Measurements from ENCODE around the gene CDKN2AIPNL.
A peak's percentile ranks its signal among the peaks of the same experiment; 100 is the strongest.

CDKN2AIPNL gene, protein sequence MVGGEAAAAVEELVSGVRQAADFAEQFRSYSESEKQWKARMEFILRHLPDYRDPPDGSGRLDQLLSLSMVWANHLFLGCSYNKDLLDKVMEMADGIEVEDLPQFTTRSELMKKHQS

DNA sequence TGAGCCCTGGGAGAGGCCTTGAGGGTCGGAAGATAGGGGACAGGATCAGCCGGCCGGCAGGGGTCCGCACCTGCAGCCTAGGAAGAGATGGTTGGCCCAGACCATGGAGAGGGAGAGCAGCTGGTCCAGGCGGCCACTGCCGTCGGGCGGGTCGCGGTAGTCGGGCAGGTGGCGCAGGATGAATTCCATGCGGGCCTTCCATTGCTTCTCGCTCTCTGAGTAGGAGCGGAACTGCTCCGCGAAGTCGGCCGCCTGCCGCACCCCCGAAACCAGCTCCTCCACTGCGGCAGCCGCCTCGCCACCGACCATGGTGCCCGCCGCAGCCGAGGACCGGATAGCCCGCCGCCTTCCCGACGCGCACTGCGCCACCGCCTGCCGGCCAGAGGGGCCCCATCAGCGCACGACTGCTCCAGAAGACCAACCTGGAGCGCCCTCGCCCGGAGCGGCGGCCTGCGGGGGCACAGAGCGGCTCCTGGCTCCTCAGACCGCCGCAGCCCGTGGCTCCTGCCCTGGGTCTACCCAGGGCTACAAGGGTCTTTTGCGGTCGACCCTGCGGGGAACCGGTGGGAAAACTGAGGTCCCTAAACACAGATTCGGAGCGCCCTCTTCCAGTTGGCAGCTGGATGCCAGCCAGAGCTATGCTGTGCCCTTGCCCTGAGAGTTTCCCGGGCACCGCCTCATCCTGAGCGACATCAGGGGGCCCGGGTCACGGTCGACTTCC is at the start of gene CDKN2AIPNL:
CDKN2AIPNL (minus strand) TSS at position 336 of the 721 bp plus-strand sequence; CDS start at position 309, 27 bp downstream.
- DNase-seq: peak; percentile 77 to 90 (median 80)

- no peak for DNase-seq
Measured at GRCh38 chr5:134460551-134460950, 48.9 kb upstream of the CDKN2AIPNL start.

DNA sequence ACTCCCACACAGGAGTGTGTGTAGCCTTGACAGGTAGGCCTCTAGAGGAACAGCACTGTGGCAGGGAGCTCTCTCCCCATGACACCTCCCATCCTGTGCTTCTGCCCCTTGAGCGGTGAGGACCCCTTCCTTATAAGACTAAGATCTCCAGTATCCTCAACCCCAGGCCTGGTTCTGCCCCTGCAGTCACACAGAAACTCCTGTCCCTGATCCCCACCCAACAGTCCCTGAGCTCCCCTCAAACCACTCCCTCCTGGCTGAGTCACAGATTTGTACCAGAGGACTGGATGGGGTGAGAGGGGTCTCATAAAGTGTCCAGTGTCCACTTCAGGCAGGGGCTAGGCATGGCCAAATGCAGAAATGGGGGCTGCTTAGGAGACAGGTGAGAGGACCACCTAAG is 47.8 kb upstream of the CDKN2AIPNL start:
- no peak for DNase-seq

DNA sequence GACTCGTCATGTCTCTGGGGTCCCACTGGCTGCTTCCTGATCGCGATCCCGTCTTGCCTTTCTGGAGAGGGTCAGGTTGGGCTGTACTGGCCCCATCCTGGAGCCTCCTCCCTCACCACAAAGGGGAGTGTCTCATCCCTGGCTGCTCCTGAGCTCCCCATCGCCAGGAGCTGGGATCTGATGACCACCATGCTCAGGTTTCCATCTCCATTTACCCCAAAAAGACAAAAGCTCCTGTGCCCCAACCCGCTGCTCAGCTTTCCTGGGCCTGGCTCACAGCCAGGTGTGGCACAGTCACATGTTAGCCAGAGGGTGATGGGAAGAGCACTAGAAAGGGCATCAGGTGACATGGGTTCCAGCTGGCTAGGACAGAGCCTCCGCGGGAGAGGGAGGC is 47.3 kb upstream of the CDKN2AIPNL start:
- no peak for DNase-seq

DNA sequence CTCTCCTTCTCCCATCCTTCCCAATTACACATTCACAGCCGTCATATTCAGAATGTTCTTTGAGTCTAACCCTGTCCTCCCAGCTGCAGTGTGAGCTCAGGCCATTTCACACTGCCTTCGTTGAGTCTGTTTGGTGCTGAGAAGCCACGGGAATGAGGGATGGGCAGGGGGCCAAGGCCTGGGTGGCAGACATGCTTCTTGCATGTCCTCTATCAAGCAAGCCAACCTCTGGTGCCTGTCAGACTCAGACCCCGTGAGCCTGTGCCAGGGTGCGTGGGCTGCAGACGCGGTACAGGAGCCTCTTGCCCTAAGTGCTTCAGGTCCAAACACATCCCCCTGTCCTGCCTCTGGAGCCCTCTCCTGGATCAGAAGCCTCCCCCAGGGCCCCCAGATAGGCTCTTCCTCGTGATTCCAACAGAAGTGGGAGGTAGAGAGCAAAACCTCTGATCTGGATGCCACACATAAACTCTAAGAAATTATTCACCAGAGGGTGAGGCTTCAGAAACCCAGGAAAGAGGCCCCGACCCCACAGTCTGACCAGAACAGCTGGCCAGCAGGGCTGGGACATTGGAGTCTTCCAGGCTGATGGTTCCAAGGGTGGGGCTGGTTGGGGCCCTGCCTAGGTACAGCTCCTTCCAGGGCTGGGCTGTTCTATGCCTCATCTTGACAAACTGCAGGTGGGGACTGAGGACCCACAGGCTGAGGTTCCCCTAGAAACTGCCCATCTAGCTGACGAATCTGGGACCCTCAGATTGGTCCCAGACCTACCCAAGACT is 46.7 kb upstream of the CDKN2AIPNL start:
- no peak for DNase-seq

DNA sequence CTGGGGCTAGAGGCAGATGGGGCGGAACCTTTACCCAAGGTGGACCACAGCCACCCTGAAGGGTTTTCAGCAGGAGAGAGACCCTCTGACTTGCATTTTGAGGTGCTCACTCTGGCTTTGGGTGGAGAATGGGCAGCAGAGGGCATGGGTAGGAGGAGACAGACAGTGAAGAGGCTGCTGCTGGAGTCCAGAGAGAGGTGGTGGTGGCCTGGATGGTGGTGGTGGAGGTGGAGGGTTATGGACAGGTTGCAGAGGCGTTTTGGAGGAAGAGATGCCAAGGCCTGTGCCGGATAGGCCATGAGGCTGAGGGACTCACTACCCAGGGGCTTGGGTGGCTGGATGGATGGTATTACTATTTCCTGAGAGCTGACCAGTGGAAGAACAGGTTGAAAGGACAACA is 46.1 kb upstream of the CDKN2AIPNL start:
- DNase-seq: no peak

DNA sequence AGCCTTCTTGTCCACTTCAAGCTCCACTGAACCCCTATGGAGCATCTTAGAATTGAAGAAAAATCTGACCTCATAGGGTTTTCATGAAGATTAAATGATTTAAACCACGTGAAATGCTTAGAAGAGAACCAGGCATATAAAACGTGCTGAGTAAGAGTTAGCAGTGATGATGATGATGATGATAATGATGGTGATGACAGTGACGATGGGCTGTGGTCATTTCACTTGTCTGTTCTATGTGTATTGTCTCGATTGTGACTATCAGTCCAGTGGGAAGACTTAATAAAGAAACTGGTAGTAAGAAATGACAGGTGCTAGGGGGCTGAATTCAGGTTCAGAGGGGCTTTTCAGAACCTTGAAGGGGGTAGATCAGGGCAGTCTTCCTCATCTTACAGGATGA is 45.1 kb upstream of the CDKN2AIPNL start:
- DNase-seq: no peak

- no peak for DNase-seq
Measured at GRCh38 chr5:134455466-134455865, 43.8 kb upstream of the CDKN2AIPNL start.

GRCh38 chr5:134453016-134453415 is 41.3 kb upstream of the CDKN2AIPNL start:
- DNase-seq: no peak

DNA sequence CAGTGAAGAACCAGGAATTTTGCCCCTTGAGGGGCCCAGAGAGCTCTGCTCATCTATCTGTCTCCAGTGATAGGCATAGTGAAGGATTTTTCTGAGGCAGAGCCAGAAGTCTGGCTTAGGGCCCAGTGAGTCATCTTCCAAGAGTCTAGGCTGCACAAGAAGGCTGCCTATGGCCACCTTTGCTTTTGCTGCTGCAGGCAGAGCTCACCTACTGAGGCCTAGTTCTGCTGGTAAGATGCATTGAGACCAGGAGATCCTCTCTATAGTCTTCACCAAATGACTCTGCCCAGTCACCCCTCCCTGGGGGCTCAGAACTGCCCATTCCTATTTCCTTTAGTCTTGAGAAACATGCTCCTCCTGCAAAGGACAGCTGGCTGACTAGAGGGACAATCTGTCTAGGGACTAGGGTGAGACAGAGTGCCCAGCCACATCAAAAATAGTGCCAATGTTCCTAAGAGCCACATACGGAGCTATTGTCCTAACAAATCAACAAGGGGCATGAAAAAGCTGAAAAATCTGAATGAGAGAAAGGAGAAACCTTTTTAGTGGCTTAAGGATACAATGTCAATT is 40.3 kb upstream of the CDKN2AIPNL start:
- DNase-seq: no peak

DNA sequence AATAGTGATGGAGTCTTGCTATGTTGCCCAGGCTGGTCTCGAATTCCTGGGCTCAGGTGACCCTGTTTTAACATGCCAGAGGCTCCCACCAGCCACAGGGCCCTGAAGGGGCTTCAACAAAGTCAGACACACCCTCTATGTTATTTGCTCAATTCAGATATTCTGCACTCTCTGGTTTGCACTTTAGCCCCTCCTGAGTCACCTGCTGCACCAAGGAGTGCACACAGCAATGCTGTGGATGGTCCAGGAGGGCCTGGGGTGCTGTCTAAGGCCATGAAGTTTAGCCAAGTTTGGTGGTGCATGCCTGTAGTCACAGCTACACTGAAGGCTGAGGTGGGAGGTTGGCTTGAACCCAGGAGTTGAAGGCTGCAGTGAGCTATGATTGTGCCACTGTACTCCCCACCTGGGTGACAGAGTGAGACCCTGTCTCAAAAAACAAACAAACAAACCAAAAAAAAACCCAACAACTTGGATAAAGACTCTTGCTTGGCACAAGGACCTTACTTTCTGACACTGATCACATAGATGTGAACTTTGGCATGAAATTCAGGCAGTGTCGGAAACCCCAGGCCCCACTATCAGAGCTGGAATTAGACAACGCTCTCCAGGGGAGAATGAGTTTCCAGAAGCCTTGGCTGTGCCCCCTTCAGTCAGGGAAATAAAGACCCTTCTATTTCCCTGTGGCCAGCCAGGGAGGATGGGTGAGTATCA is 39.7 kb upstream of the CDKN2AIPNL start:
- DNase-seq: no peak

- DNase-seq: no peak
Measured at GRCh38 chr5:134450374-134450773, 38.7 kb upstream of the CDKN2AIPNL start.

DNA sequence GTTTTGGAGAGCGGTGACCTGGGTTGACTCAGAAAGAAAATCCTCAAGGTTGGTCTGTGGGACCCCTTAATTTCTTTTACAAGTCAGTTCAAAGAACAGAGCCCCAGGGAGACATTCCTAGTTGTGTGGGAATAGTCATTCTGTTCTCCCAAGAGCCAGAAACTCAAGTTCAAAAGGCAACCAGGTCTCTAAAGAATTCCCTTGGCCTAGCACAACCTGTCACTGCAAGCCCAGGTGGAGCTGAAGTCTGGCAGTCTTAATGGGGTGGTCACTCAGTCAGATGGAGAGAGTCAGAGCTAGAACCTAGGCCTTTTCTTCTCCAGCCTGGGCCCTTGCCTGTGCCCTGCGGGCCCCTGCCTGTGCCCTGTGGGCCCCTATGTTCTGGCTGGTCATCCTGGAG is 37.5 kb upstream of the CDKN2AIPNL start:
- DNase-seq: no peak

DNA sequence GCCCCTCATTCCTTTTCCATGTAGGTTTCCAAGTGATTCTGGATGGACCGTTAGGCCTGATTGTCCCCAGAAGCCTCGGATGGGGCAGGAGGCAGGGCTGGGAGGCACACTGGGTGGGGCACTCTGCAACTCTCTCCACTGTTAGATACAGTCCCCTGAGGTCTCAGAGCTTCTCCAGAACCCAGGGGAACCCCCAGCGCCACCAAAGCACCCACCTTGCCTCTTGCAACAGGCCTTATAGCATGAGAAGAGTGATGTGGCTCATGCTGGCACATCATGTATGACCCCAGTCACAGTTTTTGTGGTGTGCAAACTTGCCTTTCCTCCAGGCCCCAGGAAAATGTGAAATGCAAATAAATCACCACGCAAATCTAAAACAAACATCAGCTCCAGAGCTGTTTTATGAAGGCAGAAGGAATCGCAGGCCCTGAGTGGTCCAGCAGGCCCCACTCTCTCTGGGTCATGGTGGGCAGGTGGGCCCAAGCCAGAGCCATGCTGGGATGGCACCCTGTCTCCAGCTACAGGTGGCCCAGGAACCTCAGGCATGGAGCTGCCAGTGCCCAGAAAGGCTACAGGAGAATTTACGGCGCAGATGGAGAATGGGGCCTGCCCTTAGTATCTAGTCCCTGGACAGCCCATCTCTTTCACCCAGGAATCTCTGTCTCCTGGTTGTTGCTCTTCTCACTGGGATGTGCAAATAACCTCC is 36.3 kb upstream of the CDKN2AIPNL start:
- DNase-seq: no peak

- DNase-seq: no peak
Measured at GRCh38 chr5:134446938-134447337, 35.3 kb upstream of the CDKN2AIPNL start.

DNA sequence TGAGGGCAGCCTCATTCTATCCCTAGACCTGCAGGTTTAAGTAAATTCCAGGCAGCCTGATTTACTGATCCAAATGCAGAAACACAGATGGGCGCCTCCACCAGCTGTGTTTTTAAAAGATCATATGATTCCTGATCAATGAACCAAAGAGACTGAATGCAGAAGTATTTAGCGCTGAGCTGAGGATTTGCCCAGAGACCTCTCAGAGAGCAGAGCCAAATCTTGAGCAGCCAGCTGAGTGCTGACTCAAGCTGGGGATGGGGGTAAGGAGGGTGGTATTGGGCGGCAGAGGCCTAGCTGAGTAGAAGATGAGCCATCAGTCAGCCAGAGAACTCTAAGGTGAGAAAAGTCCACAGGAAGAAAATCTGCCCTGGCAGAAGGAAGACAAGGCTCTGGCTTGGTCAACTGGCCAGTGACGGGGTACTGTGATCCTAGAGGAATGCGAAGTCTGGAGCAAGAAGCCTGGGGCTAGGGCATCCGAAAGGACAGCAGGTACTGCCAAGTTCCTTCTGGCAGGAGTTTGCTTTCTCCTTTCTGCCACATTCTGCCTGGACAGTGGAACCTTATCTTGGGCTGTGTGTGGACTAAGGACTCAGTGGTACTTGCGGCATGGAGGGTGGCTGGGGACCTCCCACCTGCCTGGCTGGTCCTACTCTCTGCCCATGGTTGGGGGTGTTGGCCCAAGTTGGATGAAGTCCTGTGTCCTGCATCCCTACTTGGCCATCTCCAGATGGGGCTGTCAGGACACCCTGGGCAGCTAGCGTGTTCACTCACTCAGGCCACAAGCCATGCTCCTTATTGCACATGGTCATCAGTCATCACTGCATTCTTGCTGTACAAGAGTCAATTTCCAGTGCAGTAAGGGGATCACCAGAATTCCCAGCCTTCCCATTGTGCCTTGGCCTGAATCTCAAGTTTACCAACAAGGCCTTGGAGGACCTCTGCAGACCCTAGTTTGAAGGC is 34.5 kb upstream of the CDKN2AIPNL start:
- no peak for DNase-seq

- DNase-seq: no peak
Measured at GRCh38 chr5:134444941-134445471, 33.3 kb upstream of the CDKN2AIPNL start.

DNA sequence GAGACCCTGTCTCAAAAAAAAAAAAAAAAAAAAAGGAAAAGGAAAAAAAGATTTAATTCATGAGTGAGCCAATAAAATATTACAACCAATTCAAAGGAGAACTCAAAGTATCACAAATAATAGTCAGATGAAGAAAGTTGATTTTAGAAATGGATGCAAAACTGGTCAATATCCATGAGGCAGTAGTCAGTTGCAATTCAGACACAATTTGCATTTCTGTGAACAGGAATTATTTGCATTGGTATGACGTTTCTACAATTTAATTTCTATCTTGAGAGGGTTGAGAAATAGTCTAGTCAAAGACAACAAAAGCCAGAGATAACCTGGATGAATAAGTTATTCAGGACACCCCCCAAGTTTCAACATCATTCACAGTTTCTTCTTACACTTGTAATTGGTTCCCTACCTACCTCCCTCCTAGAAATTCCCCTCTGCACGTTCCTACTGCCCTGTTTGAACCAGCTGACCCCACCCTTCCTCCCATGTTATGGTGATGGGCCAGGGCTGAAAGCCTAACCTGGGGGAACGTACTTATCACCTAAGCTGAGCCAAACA is 28.6 kb upstream of the CDKN2AIPNL start:
- no peak for DNase-seq

DNA sequence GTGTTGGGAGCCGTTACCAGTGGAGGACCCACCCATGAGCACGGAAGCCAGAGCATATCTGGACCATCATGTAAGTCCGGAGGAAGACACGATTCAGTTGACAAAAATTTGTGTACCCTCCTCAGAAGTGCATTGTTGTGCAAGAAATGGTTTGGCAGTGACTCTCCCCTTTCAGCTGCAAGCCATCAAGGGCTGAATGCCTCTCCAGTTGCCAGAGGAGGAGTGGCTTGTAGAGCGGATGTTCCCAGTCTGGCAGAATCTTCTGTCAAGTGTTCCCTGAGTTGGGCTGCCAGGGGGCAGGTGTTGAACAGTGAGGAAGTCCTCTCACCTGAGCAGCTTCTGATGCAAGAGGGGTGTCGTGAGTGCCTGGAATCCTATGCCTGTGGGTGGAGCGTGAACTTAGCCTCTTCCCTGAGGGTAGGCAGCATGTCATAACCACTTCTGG is 27.6 kb upstream of the CDKN2AIPNL start:
- DNase-seq: no peak

- DNase-seq: no peak
Measured at GRCh38 chr5:134438721-134439123, 27.0 kb upstream of the CDKN2AIPNL start.

Data from activated naive CD4-positive, alpha-beta T cell (primary cell).